PC-9 (cell line): ENCODE results near the gene HDAC5. TPM values are rescaled to one million over a fixed set of nuclear protein-coding genes. Genes with fewer than 3 reads are reported as not detected.
"Not testable (repeated sequence)": the region's sequence is repeated elsewhere in the genome, so short reads cannot be mapped to it uniquely, and the experiment has no call there.

Experiments
- BruUV-seq: library from RNA; stranded (reverse); fragments of 400-500 nt; replicated peaks from 2 replicates; lab custom pipeline; 2021; lab: Mats Ljungman, UMichigan
- CTCF ChIA-PET: fragments of 300-600 bp; sonication (Branson Sonifier 250); formaldehyde crosslinking; loops from one replicate; lab custom pipeline; 2022; ENCODE audit warnings: antibody characterized with exemption; lab: Charles Lee
- POLR2A ChIA-PET: fragments of 300-600 bp; sonication (Branson Sonifier 250); formaldehyde crosslinking; loops from one replicate; lab custom pipeline; 2022; ENCODE audit warnings: antibody characterized with exemption; ENCODE audit not compliant: unreplicated experiment; lab: Charles Lee
- DNase-seq, 2 experiments: peaks; one replicate each; pipeline versions ENCODE4 v3.0.0 to v3.0.0-alpha.2; 2015 to 2022; ENCODE audit warnings: mixed read lengths in 1 of 2
- H2AFZ ChIP-seq: fragments of 200-600 bp; sonication (generic); 2 replicates; pipeline ENCODE4 v1.8.1; 2017; ENCODE audit warnings: antibody characterized with exemption
- H3F3A ChIP-seq: fragments of 200-600 bp; sonication (generic); 2 replicates; pipeline ENCODE4 v1.8.1; 2017; ENCODE audit warnings: antibody characterized with exemption, mild to moderate bottlenecking, low read depth; ENCODE audit not compliant: insufficient read depth
- H3K27ac ChIP-seq: fragments of 200-600 bp; sonication (generic); 2 replicates; pipeline ENCODE4 v1.6.1; 2016; ENCODE audit warnings: mixed run types
- H3K27me3 ChIP-seq: fragments of 200-600 bp; sonication (generic); 2 replicates; pipeline ENCODE4 v1.6.1; 2016; ENCODE audit warnings: low read depth, mixed run types; ENCODE audit not compliant: insufficient read depth
- H3K36me3 ChIP-seq: fragments of 200-600 bp; sonication (generic); 2 replicates; pipeline ENCODE4 v1.6.1; 2016; ENCODE audit warnings: low read depth, mixed run types
- H3K4me1 ChIP-seq: fragments of 200-600 bp; sonication (generic); replicated peaks from 2 replicates; pipeline ENCODE4 v1.6.1; 2016; ENCODE audit warnings: mixed run types; ENCODE audit not compliant: insufficient read depth
- H3K4me2 ChIP-seq: fragments of 200-600 bp; sonication (generic); 2 replicates; pipeline ENCODE4 v1.6.1; 2017; ENCODE audit warnings: mixed run types
- H3K4me3 ChIP-seq: fragments of 200-600 bp; sonication (generic); 2 replicates; pipeline ENCODE4 v1.6.1; 2016; ENCODE audit warnings: mixed run types
- H3K79me2 ChIP-seq: fragments of 200-600 bp; sonication (generic); 2 replicates; pipeline ENCODE4 v1.6.1; 2017; ENCODE audit warnings: low read depth, mixed run types
- H3K9me2 ChIP-seq: fragments of 200-600 bp; sonication (generic); 2 replicates; pipeline ENCODE4 v1.8.1; 2017; ENCODE audit warnings: mild to moderate bottlenecking; ENCODE audit not compliant: insufficient read depth
- H3K9me3 ChIP-seq: fragments of 200-600 bp; sonication (generic); 2 replicates; pipeline ENCODE4 v1.8.1; 2016; ENCODE audit warnings: low read depth; ENCODE audit not compliant: insufficient read depth
- H4K20me1 ChIP-seq: fragments of 200-600 bp; sonication (generic); 2 replicates; pipeline ENCODE4 v1.8.1; 2017; ENCODE audit not compliant: insufficient read depth
- EZH2 ChIP-seq: fragments of 200-600 bp; sonication (generic); IDR thresholded peaks from 2 replicates; pipeline ENCODE4 v1.8.0; 2017; ENCODE audit warnings: antibody characterized with exemption, low read depth
- intact Hi-C: fragments of 100-400 bp; cut with micrococcal nuclease; formaldehyde crosslinking; loops from one replicate; pipeline ENCODE4 v1.10.0; 2022; ENCODE audit not compliant: unreplicated experiment
- total RNA-seq: library from RNA; stranded (reverse); gene quantifications from 2 replicates; pipeline ENCODE4 v1.2.3, GENCODE V29; 2021
- TF ChIP-seq, protein P1 (sequence below): fragments of 200-600 bp; sonication (generic); conservative IDR thresholded peaks from 2 replicates; pipeline ENCODE4 v1.6.1; 2017; ENCODE audit warnings: mixed run types, antibody characterized with exemption, mild to moderate bottlenecking, moderate library complexity

HDAC5 gene
- total RNA-seq, 1 experiment from 2014 or later = 24.0 TPM

DNA sequence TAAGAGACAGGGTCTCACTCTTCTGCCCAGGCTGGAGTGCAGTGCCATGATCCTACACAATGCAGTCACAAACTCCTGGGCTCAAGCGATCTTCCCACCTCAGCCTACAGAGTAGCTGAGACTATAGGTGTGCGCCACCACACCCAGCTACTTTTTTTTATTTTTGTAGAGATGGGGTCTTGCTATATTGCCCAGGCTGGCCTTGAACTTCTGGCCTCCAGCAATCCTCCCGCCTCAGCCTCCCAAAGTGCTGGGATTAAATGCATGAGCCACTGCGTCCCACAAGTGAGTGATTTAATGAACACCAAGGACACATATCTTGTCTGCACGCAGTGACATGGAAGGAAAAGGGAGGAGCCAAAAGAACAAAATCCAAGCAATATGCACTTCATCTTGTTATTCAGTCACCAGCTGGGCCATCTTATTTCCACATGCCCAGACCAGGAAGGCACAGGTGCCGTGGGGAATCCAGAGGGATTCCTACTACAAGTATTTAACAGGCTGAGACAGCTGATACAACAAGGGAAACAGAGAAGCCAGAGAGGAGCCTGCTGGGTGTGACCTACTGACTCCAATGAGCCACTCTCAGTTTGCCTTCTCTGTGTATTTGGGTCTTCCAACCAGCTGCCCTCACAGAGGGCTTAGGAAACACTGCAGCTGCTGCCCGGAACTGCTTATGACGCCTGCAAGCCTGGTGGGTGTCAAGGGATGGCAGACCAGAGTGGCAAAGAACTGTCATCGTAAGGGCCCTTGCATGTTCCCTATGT, 74.0 kb downstream of the HDAC5 start:
- Histone ChIP-seq H3K9me2 (no peaks in the 10 kb centered on the region), H3K27ac (no peak overlapping the region), H3K27me3 (no peaks in the 10 kb centered on the region), H2AFZ (no peak overlapping the region), H3K36me3 (peaks cover 36% of the 10 kb centered on the region), H3K4me2 (no peak overlapping the region), H3K4me1 (no peaks in the 10 kb centered on the region), H3F3A (peaks cover 22% of the 10 kb centered on the region), H4K20me1 (peaks cover 67% of the 10 kb centered on the region), H3K79me2 (peaks cover 63% of the 10 kb centered on the region), H3K9me3 (no peaks in the 10 kb centered on the region), H3K4me3 (no peak overlapping the region)
- ChIA-PET POLR2A (no interaction called here), CTCF (interaction anchor here (0.6 kb wide), 1 partner anchor 77 kb away, joined by 4 read pairs; no protein-coding TSS in a partner anchor)
- TF ChIP-seq EZH2 = no peak
- TF ChIP-seq, protein P1, sequence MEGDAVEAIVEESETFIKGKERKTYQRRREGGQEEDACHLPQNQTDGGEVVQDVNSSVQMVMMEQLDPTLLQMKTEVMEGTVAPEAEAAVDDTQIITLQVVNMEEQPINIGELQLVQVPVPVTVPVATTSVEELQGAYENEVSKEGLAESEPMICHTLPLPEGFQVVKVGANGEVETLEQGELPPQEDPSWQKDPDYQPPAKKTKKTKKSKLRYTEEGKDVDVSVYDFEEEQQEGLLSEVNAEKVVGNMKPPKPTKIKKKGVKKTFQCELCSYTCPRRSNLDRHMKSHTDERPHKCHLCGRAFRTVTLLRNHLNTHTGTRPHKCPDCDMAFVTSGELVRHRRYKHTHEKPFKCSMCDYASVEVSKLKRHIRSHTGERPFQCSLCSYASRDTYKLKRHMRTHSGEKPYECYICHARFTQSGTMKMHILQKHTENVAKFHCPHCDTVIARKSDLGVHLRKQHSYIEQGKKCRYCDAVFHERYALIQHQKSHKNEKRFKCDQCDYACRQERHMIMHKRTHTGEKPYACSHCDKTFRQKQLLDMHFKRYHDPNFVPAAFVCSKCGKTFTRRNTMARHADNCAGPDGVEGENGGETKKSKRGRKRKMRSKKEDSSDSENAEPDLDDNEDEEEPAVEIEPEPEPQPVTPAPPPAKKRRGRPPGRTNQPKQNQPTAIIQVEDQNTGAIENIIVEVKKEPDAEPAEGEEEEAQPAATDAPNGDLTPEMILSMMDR = no peak
- no TSS peak for BruUV-seq
- no peak for DNase-seq
- intact Hi-C loops = no loop called here

DNA sequence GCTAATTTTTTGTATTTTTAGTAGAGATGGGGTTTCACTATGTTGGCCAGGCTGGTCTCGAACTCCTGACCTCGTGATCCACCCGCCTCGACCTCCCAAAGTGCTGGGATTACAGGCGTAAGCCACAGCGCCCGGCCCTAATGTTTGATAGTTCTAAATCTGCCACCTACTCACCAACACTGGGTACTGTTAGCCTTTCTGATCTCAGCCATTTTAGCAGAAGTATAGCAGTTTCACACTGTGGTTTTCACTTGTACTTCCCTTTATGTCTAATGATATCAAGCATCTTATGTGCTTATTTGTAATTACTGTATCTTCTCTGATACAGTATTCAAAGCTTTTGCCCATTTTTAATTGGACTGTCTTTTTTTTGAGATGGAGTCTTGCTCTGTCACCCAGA, 76.5 kb downstream of the HDAC5 start:
- H3F3A ChIP-seq = peaks cover 28% of the 10 kb centered on the region
- H3K9me3 ChIP-seq, H2AFZ ChIP-seq, intact Hi-C loops, DNase-seq, H3K27ac ChIP-seq, H3K4me2 ChIP-seq, H3K9me2 ChIP-seq, H3K4me1 ChIP-seq, H3K27me3 ChIP-seq, H3K4me3 ChIP-seq, POLR2A ChIA-PET, BruUV-seq, CTCF ChIA-PET: not testable (repeated sequence)
- peaks cover 16% of the 10 kb centered on the region for H3K36me3 ChIP-seq
- H4K20me1 ChIP-seq = peaks cover 72% of the 10 kb centered on the region
- H3K79me2 ChIP-seq = peaks cover 65% of the 10 kb centered on the region

DNA sequence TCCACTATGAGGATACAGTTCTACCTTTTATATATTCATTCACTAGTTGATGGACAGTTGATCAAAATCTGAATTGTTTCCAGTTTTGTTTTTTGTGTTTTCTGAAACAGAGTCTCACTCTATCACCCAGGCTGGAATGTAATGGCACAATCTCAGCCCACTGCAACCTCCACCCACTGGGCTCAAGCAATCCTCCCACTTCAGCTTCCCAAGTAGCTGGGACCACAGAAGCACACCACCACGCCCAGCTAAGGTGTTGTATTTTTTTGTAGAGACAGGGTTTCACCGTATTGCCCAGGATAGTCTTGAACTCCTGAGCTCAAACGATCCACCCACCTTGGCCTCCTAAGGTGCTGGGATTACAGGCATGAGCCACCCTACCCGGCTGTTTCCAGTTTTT, 78.0 kb downstream of the HDAC5 start:
- H3K27me3 ChIP-seq = no peaks in the 10 kb centered on the region
- H3K9me3 ChIP-seq = no peaks in the 10 kb centered on the region
- H3K79me2 ChIP-seq = peaks cover 72% of the 10 kb centered on the region
- no peak overlapping the region for H3K4me3 ChIP-seq
- BruUV-seq = no TSS peak
- no peaks in the 10 kb centered on the region for H3K9me2 ChIP-seq
- no peaks in the 10 kb centered on the region for H3K4me1 ChIP-seq
- intact Hi-C loops = no loop called here
- CTCF ChIA-PET = no interaction called here
- TF ChIP-seq EZH2 = no peak
- TF ChIP-seq, protein P1 = no peak
- POLR2A ChIA-PET = no interaction called here
- H3K36me3 ChIP-seq = peaks cover 14% of the 10 kb centered on the region
- H3F3A ChIP-seq = peaks cover 28% of the 10 kb centered on the region
- H3K4me2 ChIP-seq = no peak overlapping the region
- H3K27ac ChIP-seq = no peak overlapping the region
- DNase-seq = no peak
- peaks cover 80% of the 10 kb centered on the region for H4K20me1 ChIP-seq
- no peak overlapping the region for H2AFZ ChIP-seq
